Endothelial cell of umbilical vein (primary cell): ENCODE results near the gene GBF1. TPM values are rescaled to one million over a fixed set of nuclear protein-coding genes. Genes with fewer than 3 reads are reported as not detected.

Source experiments
- BruUV-seq: library from RNA; stranded (reverse); fragments of 400-500 nt; replicated peaks from 2 replicates; lab custom pipeline; 2021; lab: Mats Ljungman, UMichigan
- CTCF ChIA-PET: fragments of 300-600, 350-600 bp; sonication (Branson Sonifier 250); formaldehyde crosslinking; loops from one replicate; lab custom pipeline; 2021; ENCODE audit warnings: antibody characterized with exemption, inconsistent platforms; lab: Charles Lee
- POLR2A ChIA-PET: fragments of 300-600, 350-600 bp; sonication (Branson Sonifier 250); formaldehyde crosslinking; loops from one replicate; lab custom pipeline; 2021; ENCODE audit warnings: antibody characterized with exemption, inconsistent platforms; lab: Charles Lee
- DNase-seq: peaks from one replicate; pipeline ENCODE4 v3.0.0-alpha.2; 2011; ENCODE audit warnings: low read depth, low spot score
- FAIRE-seq: peaks from 2 replicates; lab custom pipeline; 2011; peaks lifted over from hg19 to GRCh38; lab: Jason Lieb, UNC
- H2AFZ ChIP-seq: 2 replicates; pipeline ENCODE4 v1.6.0; 2012; ENCODE audit warnings: low read depth, low read length, control low read depth, inconsistent platforms
- H3K27ac ChIP-seq: 2 replicates; pipeline ENCODE4 v1.5.1; 2011; ENCODE audit warnings: low read depth, mild to moderate bottlenecking, control low read depth, low read length, moderate library complexity; ENCODE audit not compliant: insufficient read depth
- H3K27me3 ChIP-seq, 2 experiments: 2 replicates each; pipeline versions ENCODE4 v1.6.0 to v1.6.1; 2011; ENCODE audit warnings: low read length in 2 of 2, mixed read lengths in 1 of 2; ENCODE audit not compliant: control insufficient read depth in 2 of 2, insufficient read depth in 2 of 2
- H3K36me3 ChIP-seq, 2 experiments: 2 replicates in 1 of 2; 3 replicates in 1 of 2; pipeline ENCODE4 v1.5.1; 2011; ENCODE audit warnings: low read length in 2 of 2, mild to moderate bottlenecking in 1 of 2, moderate library complexity in 1 of 2; ENCODE audit not compliant: control insufficient read depth in 2 of 2, insufficient read depth in 2 of 2; ENCODE audit errors: extremely low read depth in 1 of 2
- H3K4me1 ChIP-seq: 3 replicates; pipeline ENCODE4 v1.5.1; 2011; ENCODE audit warnings: mild to moderate bottlenecking, low read length; ENCODE audit not compliant: control insufficient read depth, insufficient read depth; ENCODE audit errors: extremely low read depth
- H3K4me2 ChIP-seq: 2 replicates; pipeline ENCODE4 v1.6.1; 2011; ENCODE audit warnings: low read length, control low read depth, mixed read lengths; ENCODE audit not compliant: insufficient read depth
- H3K4me3 ChIP-seq, 3 experiments: fragments of 200-600 bp in 1 of 3; sonication (generic), shearing (Covaris generic) in 1 of 3; replicated peaks in 1 of 3; 2 replicates each; pipeline ENCODE4 v1.5.1; 2011 to 2016; ENCODE audit warnings: control low read depth in 3 of 3, low read length in 3 of 3, mild to moderate bottlenecking in 2 of 3, inconsistent platforms in 1 of 3, low read depth in 1 of 3, moderate library complexity in 1 of 3; ENCODE audit not compliant: insufficient read depth in 1 of 3
- H3K79me2 ChIP-seq: 2 replicates; pipeline ENCODE4 v1.6.0; 2012; ENCODE audit warnings: low read length, inconsistent platforms; ENCODE audit not compliant: control insufficient read depth, insufficient read depth
- H3K9ac ChIP-seq: replicated peaks from 2 replicates; pipeline ENCODE3; 2011; ENCODE audit warnings: low read length, control low read depth; ENCODE audit not compliant: insufficient read depth; ENCODE audit errors: extremely low read depth
- H3K9me1 ChIP-seq: replicated peaks from 3 replicates; pipeline ENCODE4 v1.6.0; 2011; ENCODE audit warnings: mild to moderate bottlenecking, low read length; ENCODE audit not compliant: control insufficient read depth, insufficient read depth; ENCODE audit errors: extremely low read depth
- H3K9me3 ChIP-seq: replicated peaks from 2 replicates; pipeline ENCODE4 v1.5.1; 2012; ENCODE audit warnings: low read length, inconsistent platforms; ENCODE audit not compliant: control insufficient read depth, insufficient read depth
- H4K20me1 ChIP-seq: replicated peaks from 2 replicates; pipeline ENCODE3; 2011; ENCODE audit warnings: mild to moderate bottlenecking, low read length; ENCODE audit not compliant: control insufficient read depth, insufficient read depth; ENCODE audit errors: extremely low read depth
- EZH2 ChIP-seq: IDR thresholded peaks from 2 replicates; pipeline ENCODE4 v1.6.1; 2012; ENCODE audit warnings: borderline replicate concordance, low read depth, mild to moderate bottlenecking, moderate library complexity, low read length, inconsistent platforms; ENCODE audit not compliant: severe bottlenecking
- GATA2 ChIP-seq: IDR thresholded peaks from 2 replicates; pipeline ENCODE4 v1.7.0; 2011; ENCODE audit warnings: low read depth, mild to moderate bottlenecking, moderate library complexity, mixed read lengths, low read length; ENCODE audit not compliant: insufficient read length, insufficient read depth
- MYC ChIP-seq: IDR thresholded peaks from one replicate; pipeline ENCODE4 v1.6.1; 2011; ENCODE audit warnings: mild to moderate bottlenecking, low read depth, low read length
- dilution Hi-C: fragments of 300-500 bp; cut with MboI; formaldehyde crosslinking; loops from one replicate; pipeline ENCODE4 v1.15.0; 2019; ENCODE audit warnings: low sequenced_read_pairs; ENCODE audit not compliant: extremely low pct_ligation_motif_present
- intact Hi-C: fragments of 100-400 bp; cut with micrococcal nuclease; formaldehyde crosslinking; loops from one replicate; pipeline ENCODE4 v1.10.0; 2022
- polyA plus RNA-seq, 4 experiments: library from polyadenylated mRNA; depleted of rRNA in 3 of 4; stranded (reverse) in 3 of 4; unstranded in 1 of 4; fragments of >200 nt; gene quantifications; 2 replicates each; pipeline versions ENCODE4 v1.2.1 to v1.2.3, GENCODE V29; 2011 to 2012; ENCODE audit warnings: missing spikeins in 1 of 4
- total RNA-seq: library from RNA; stranded (reverse); gene quantifications from 2 replicates; pipeline ENCODE4 v1.2.3, GENCODE V29; 2021
- TF ChIP-seq, protein P1 (sequence below), 2 donors: IDR thresholded peaks; 1 replicate in 1 of 2; 2 replicates in 1 of 2; pipeline ENCODE4 v1.5.1; 2011; ENCODE audit warnings: low read length in 2 of 2, mild to moderate bottlenecking in 2 of 2, moderate library complexity in 2 of 2, control low read depth in 1 of 2, inconsistent platforms in 1 of 2, low read depth in 1 of 2; ENCODE audit not compliant: insufficient read depth in 1 of 2; ENCODE audit errors: extremely low read depth in 1 of 2

GBF1 gene
- total and polyA plus RNA-seq, 2 donors (not counting 3 experiments of a cell fraction or from before 2014, with no cell fraction given), result 26.0 to 49.7 TPM

GRCh38 chr10:102409604-102410428 is 164.5 kb downstream of the GBF1 start:
- H3K36me3 ChIP-seq, result no peaks in the 10 kb centered on the region
- no peak overlapping the region for H3K9ac ChIP-seq
- no peaks in the 10 kb centered on the region for H3K9me1 ChIP-seq
- CTCF ChIA-PET, result interaction anchor here (0.9 to 1.8 kb wide), 6 partner anchors 11 to 180 kb away, joined by 3 to 5 read pairs (median 4); no protein-coding TSS in a partner anchor
- POLR2A ChIA-PET, result no interaction called here
- no peak overlapping the region for H3K27ac ChIP-seq
- DNase-seq (no peak), FAIRE-seq (no peak)
- H3K9me3 ChIP-seq, result no peaks in the 10 kb centered on the region
- intact Hi-C loops (no loop called here), dilution Hi-C loops (no loop called here)
- H3K27me3 ChIP-seq, result peaks cover 40 to 53% of the 10 kb centered on the region in 2 experiments
- H3K4me1 ChIP-seq, result no peaks in the 10 kb centered on the region
- no peak overlapping the region for H3K4me3 ChIP-seq
- no peak overlapping the region for H3K4me2 ChIP-seq
- H2AFZ ChIP-seq, result no peak overlapping the region
- no TSS peak for BruUV-seq
- H3K79me2 ChIP-seq, result no peaks in the 10 kb centered on the region
- TF ChIP-seq, protein P1, sequence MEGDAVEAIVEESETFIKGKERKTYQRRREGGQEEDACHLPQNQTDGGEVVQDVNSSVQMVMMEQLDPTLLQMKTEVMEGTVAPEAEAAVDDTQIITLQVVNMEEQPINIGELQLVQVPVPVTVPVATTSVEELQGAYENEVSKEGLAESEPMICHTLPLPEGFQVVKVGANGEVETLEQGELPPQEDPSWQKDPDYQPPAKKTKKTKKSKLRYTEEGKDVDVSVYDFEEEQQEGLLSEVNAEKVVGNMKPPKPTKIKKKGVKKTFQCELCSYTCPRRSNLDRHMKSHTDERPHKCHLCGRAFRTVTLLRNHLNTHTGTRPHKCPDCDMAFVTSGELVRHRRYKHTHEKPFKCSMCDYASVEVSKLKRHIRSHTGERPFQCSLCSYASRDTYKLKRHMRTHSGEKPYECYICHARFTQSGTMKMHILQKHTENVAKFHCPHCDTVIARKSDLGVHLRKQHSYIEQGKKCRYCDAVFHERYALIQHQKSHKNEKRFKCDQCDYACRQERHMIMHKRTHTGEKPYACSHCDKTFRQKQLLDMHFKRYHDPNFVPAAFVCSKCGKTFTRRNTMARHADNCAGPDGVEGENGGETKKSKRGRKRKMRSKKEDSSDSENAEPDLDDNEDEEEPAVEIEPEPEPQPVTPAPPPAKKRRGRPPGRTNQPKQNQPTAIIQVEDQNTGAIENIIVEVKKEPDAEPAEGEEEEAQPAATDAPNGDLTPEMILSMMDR (IDR thresholded peaks at IDR 0.05; ENCODE audit: extremely low read depth in 1 of 2, insufficient read depth in 1 of 2, low read depth in 1 of 2, low read length in 2 of 2), result no peak
- peak; percentile 80 for TF ChIP-seq EZH2
- no peaks in the 10 kb centered on the region for H4K20me1 ChIP-seq

DNA sequence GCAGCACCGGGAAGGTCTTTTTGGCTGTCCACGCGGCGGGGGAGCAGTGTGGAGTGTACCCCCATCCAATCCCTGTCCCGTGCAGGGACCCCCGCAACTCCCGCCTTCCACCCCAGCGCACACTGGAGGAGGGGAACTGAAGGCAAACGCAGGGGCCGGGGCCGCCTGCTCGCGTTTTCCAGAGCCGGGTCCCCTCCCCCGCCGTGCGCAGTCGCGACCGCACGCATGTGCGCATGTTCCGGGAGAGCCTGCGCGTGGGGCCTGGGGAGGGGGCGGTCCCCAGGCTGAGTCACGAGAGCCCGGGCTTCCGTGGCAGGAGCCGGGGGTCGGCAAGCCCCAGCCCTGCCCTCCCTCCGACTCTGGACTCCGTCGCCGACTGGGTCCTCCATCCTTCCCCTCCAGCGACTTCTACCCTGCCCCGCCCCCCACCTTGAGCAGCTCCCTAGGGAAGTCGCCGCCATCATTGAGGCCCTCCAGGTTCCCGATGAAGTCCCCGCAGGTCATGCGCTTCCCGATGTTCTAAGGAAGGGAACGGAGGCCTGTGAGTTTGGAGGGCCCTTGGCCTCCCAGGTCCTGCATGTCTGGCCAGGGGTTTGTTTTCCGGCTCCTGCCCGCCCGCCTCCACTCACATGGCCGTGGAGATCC is 165.2 kb downstream of the GBF1 start:
- no TSS peak for BruUV-seq
- no peak for FAIRE-seq
- Histone ChIP-seq H4K20me1 (no peaks in the 10 kb centered on the region), H3K4me3 (peak overlapping the region in 1 of 3 experiments; percentile 23), H3K9me1 (no peaks in the 10 kb centered on the region), H2AFZ (no peak overlapping the region), H3K9me3 (no peaks in the 10 kb centered on the region), H3K27ac (no peak overlapping the region), H3K4me1 (no peaks in the 10 kb centered on the region), H3K4me2 (no peak overlapping the region), H3K79me2 (no peaks in the 10 kb centered on the region), H3K36me3 (no peaks in the 10 kb centered on the region), H3K27me3 (peaks cover 40 to 53% of the 10 kb centered on the region in 2 experiments), H3K9ac (no peak overlapping the region)
- POLR2A ChIA-PET, result no interaction called here
- intact Hi-C loops, result no loop called here
- no peak for DNase-seq
- TF ChIP-seq EZH2, result peak; percentile 82
- TF ChIP-seq, protein P1 (IDR thresholded peaks at IDR 0.05; ENCODE audit: extremely low read depth in 1 of 2, insufficient read depth in 1 of 2, low read depth in 1 of 2, low read length in 2 of 2), result no peak
- no peak for TF ChIP-seq MYC
- TF ChIP-seq GATA2, result no peak
- dilution Hi-C loops, result no loop called here
- CTCF ChIA-PET, result interaction anchor here (0.6 to 1.8 kb wide), 5 partner anchors 11 to 69 kb away, joined by 3 to 5 read pairs (median 4); no protein-coding TSS in a partner anchor
